H9 (cell line): ENCODE results near the gene CTRL. TPM values are rescaled to one million over a fixed set of nuclear protein-coding genes. Genes with fewer than 3 reads are reported as not detected.

Source experiments
- DNase-seq: peaks from one replicate; pipeline ENCODE4 v3.0.0-alpha.2; 2017
- H2AFZ ChIP-seq: one replicate; pipeline ENCODE4 v1.6.1; 2013; ENCODE audit warnings: mild to moderate bottlenecking, low read length, control low read depth, moderate library complexity
- H2AK5ac ChIP-seq: 2 replicates; pipeline ENCODE4 v1.6.1; 2013; ENCODE audit warnings: low read length, control low read depth, mixed read lengths; ENCODE audit not compliant: insufficient read length
- H2BK120ac ChIP-seq: one replicate; pipeline ENCODE4 v1.6.1; 2013; ENCODE audit warnings: low read depth, mild to moderate bottlenecking, low read length, control low read depth, inconsistent platforms; ENCODE audit not compliant: poor library complexity, severe bottlenecking
- H2BK12ac ChIP-seq: 2 replicates; pipeline ENCODE4 v1.6.1; 2013; ENCODE audit warnings: low read length, control low read depth, mixed read lengths, low read depth; ENCODE audit not compliant: insufficient read length
- H2BK15ac ChIP-seq: 2 replicates; pipeline ENCODE4 v1.6.1; 2013; ENCODE audit warnings: low read depth, low read length, control low read depth
- H2BK20ac ChIP-seq: one replicate; pipeline ENCODE4 v1.6.1; 2013; ENCODE audit warnings: low read depth, mild to moderate bottlenecking, low read length, control low read depth, inconsistent platforms; ENCODE audit not compliant: poor library complexity, severe bottlenecking
- H2BK5ac ChIP-seq: 2 replicates; pipeline ENCODE4 v1.6.1; 2013; ENCODE audit warnings: low read length, control low read depth, mixed read lengths; ENCODE audit not compliant: insufficient read length
- H3K14ac ChIP-seq: 2 replicates; pipeline ENCODE4 v1.6.1; 2013; ENCODE audit warnings: low read length, control low read depth; ENCODE audit not compliant: insufficient read depth
- H3K18ac ChIP-seq: 2 replicates; pipeline ENCODE4 v1.6.1; 2013; ENCODE audit warnings: low read depth, mild to moderate bottlenecking, mixed read lengths, low read length, control low read depth; ENCODE audit not compliant: insufficient read length
- H3K23ac ChIP-seq: 2 replicates; pipeline ENCODE4 v1.6.1; 2013; ENCODE audit warnings: low read length, control low read depth, mixed read lengths, low read depth; ENCODE audit not compliant: insufficient read length
- H3K23me2 ChIP-seq: 2 replicates; pipeline ENCODE4 v1.6.1; 2013; ENCODE audit warnings: low read depth, mild to moderate bottlenecking, mixed read lengths, low read length, control low read depth; ENCODE audit not compliant: insufficient read length, poor library complexity, severe bottlenecking
- H3K27ac ChIP-seq: 2 replicates; pipeline ENCODE4 v1.5.1; 2013; ENCODE audit warnings: low read length, control low read depth, mixed read lengths, low read depth; ENCODE audit not compliant: insufficient read length
- H3K27me3 ChIP-seq: 2 replicates; pipeline ENCODE4 v1.6.1; 2013; ENCODE audit warnings: low read length, control low read depth, inconsistent platforms; ENCODE audit not compliant: insufficient read depth
- H3K4ac ChIP-seq: 2 replicates; pipeline ENCODE4 v1.6.1; 2013; ENCODE audit warnings: low read depth, mild to moderate bottlenecking, control low read depth, inconsistent platforms, low read length, moderate library complexity
- H3K4me1 ChIP-seq: 2 replicates; pipeline ENCODE4 v1.6.1; 2013; ENCODE audit warnings: low read length, control low read depth, inconsistent platforms; ENCODE audit not compliant: insufficient read depth
- H3K4me2 ChIP-seq: 2 replicates; pipeline ENCODE4 v1.6.1; 2013; ENCODE audit warnings: low read length, control low read depth, mixed read lengths; ENCODE audit not compliant: insufficient read length, insufficient read depth
- H3K56ac ChIP-seq: 2 replicates; pipeline ENCODE4 v1.6.1; 2013; ENCODE audit warnings: low read depth, mild to moderate bottlenecking, mixed read lengths, low read length, control low read depth; ENCODE audit not compliant: insufficient read length
- H3K79me1 ChIP-seq: 2 replicates; pipeline ENCODE4 v1.6.1; 2013; ENCODE audit warnings: low read depth, mild to moderate bottlenecking, moderate library complexity, low read length, control low read depth, inconsistent platforms; ENCODE audit not compliant: insufficient read depth, poor library complexity, severe bottlenecking
- H3K79me2 ChIP-seq: 2 replicates; pipeline ENCODE4 v1.6.1; 2013; ENCODE audit warnings: low read length, control low read depth, inconsistent platforms; ENCODE audit not compliant: insufficient read depth
- H3K9ac ChIP-seq: 2 replicates; pipeline ENCODE4 v1.6.1; 2013; ENCODE audit warnings: low read length, control low read depth, mixed read lengths; ENCODE audit not compliant: insufficient read length; ENCODE audit errors: extremely low read depth
- H3K9me3 ChIP-seq: one replicate; pipeline ENCODE4 v1.6.1; 2013; ENCODE audit warnings: low read depth, low read length, inconsistent platforms; ENCODE audit not compliant: control insufficient read depth
- H3T11ph ChIP-seq: one replicate; pipeline ENCODE4 v1.6.1; 2013; ENCODE audit warnings: mild to moderate bottlenecking, low read length, control low read depth, inconsistent platforms
- H4K20me1 ChIP-seq: one replicate; pipeline ENCODE4 v1.6.1; 2013; ENCODE audit not compliant: control insufficient read depth, insufficient read length, insufficient read depth
- H4K5ac ChIP-seq: 2 replicates; pipeline ENCODE4 v1.6.1; 2013; ENCODE audit warnings: low read depth, mild to moderate bottlenecking, mixed read lengths, low read length, control low read depth; ENCODE audit not compliant: insufficient read length
- H4K8ac ChIP-seq: replicated peaks from 2 replicates; pipeline ENCODE4 v1.6.1; 2013; ENCODE audit warnings: low read length, control low read depth, mixed read lengths, low read depth; ENCODE audit not compliant: insufficient read length
- H4K91ac ChIP-seq: 2 replicates; pipeline ENCODE4 v1.6.1; 2013; ENCODE audit warnings: low read depth, mild to moderate bottlenecking, moderate library complexity, mixed read lengths, low read length, control low read depth; ENCODE audit not compliant: insufficient read length
- H3K27ac Mint-ChIP-seq, 3 experiments: 2 replicates in 2 of 3; 3 replicates in 1 of 3; pipeline ENCODE4 v1.8.0; 2020 to 2021; ENCODE audit warnings: mixed read lengths in 3 of 3, mild to moderate bottlenecking in 1 of 3, moderate library complexity in 1 of 3
- H3K27me3 Mint-ChIP-seq: 2 replicates; pipeline ENCODE4 v1.8.0; 2021; ENCODE audit warnings: low read depth, mild to moderate bottlenecking, moderate library complexity, mixed read lengths
- H3K36me3 Mint-ChIP-seq, 3 experiments: 2 replicates in 2 of 3; 3 replicates in 1 of 3; pipeline ENCODE4 v1.8.0; 2020 to 2021; ENCODE audit warnings: low read depth in 3 of 3, mixed read lengths in 3 of 3; ENCODE audit not compliant: insufficient read depth in 1 of 3
- H3K4me1 Mint-ChIP-seq, 2 experiments: 2 replicates each; pipeline ENCODE4 v1.8.0; 2020; ENCODE audit warnings: mixed read lengths in 2 of 2
- H3K4me3 Mint-ChIP-seq, 2 experiments: 2 replicates in 1 of 2; 3 replicates in 1 of 2; pipeline ENCODE4 v1.8.0; 2020 to 2021; ENCODE audit warnings: mild to moderate bottlenecking in 2 of 2, mixed read lengths in 2 of 2, moderate library complexity in 1 of 2
- H3K9me3 Mint-ChIP-seq, 2 experiments: 2 replicates in 1 of 2; 3 replicates in 1 of 2; pipeline ENCODE4 v1.8.0; 2020; ENCODE audit warnings: mild to moderate bottlenecking in 2 of 2, mixed read lengths in 2 of 2, moderate library complexity in 1 of 2
- WGBS: extraction: QIAGEN DNeasy Blood & Tissue Kit; methylation state at CpG from one replicate; pipeline ENCODE4 v1.1.7; 2013; ENCODE audit warnings: missing lambda C conversion rate, low lambda C conversion rate, mixed read lengths; ENCODE audit not compliant: insufficient read length; ENCODE audit errors: extremely low coverage; 5-methylcytosine and 5-hydroxymethylcytosine counted together
- total RNA-seq: library from RNA; stranded (reverse); gene quantifications from 2 replicates; pipeline ENCODE4 v1.2.1, GENCODE V29; 2021
- TF ChIP-seq, protein P1 (sequence below): fragments of 200-600 bp; sonication (generic); conservative IDR thresholded peaks from 3 replicates; pipeline ENCODE4 v1.8.0; 2021; ENCODE audit warnings: antibody characterized with exemption, mild to moderate bottlenecking

Gene CTRL
- total RNA-seq, 1 experiment from 2014 or later, result 2.7 TPM

GRCh38 chr16:67902831-67903230 is 28.8 kb downstream of the CTRL start:
- H3K27ac Mint-ChIP-seq, result no peak overlapping the region; a peak in 1 of 7 replicates
- H3K79me2 ChIP-seq, result no peaks in the 10 kb centered on the region
- H3K4me3 Mint-ChIP-seq, result no peak overlapping the region

More at GRCh38 chr16:67902831-67903230, 28.8 kb downstream of the CTRL start:
- no peak overlapping the region for H3K14ac ChIP-seq
- H3K27me3 Mint-ChIP-seq, result no peaks in the 10 kb centered on the region
- no peak overlapping the region for H2AK5ac ChIP-seq
- H2BK15ac ChIP-seq, result no peak overlapping the region
- H3K4me1 Mint-ChIP-seq, result peaks cover 0 to 3% of the 10 kb centered on the region in 2 experiments; a peak in 1 of 4 replicates
- H3K9me3 Mint-ChIP-seq, result no peaks in the 10 kb centered on the region
- no peaks in the 10 kb centered on the region for H3K9me3 ChIP-seq
- no peak overlapping the region for H4K91ac ChIP-seq
- no peak overlapping the region for H2BK20ac ChIP-seq
- peaks cover 4 to 12% (median 12%) of the 10 kb centered on the region in 3 experiments; a peak in 6 of 7 replicates for H3K36me3 Mint-ChIP-seq
- H4K8ac ChIP-seq, result no peak overlapping the region
- no peak overlapping the region for H3K27ac ChIP-seq
- no peak overlapping the region for H2BK120ac ChIP-seq
- no peaks in the 10 kb centered on the region for H4K20me1 ChIP-seq
- no peak overlapping the region for H3K4me2 ChIP-seq
- H3K18ac ChIP-seq, result no peak overlapping the region
- no peaks in the 10 kb centered on the region for H3K27me3 ChIP-seq
- no peak overlapping the region for H3K4ac ChIP-seq
- no peak overlapping the region for H3K9ac ChIP-seq
- no peak overlapping the region for H3K23ac ChIP-seq
- H3K23me2 ChIP-seq, result no peaks in the 10 kb centered on the region
- no peak overlapping the region for H3K56ac ChIP-seq
- H3K79me1 ChIP-seq, result no peaks in the 10 kb centered on the region
- TF ChIP-seq, protein P1, sequence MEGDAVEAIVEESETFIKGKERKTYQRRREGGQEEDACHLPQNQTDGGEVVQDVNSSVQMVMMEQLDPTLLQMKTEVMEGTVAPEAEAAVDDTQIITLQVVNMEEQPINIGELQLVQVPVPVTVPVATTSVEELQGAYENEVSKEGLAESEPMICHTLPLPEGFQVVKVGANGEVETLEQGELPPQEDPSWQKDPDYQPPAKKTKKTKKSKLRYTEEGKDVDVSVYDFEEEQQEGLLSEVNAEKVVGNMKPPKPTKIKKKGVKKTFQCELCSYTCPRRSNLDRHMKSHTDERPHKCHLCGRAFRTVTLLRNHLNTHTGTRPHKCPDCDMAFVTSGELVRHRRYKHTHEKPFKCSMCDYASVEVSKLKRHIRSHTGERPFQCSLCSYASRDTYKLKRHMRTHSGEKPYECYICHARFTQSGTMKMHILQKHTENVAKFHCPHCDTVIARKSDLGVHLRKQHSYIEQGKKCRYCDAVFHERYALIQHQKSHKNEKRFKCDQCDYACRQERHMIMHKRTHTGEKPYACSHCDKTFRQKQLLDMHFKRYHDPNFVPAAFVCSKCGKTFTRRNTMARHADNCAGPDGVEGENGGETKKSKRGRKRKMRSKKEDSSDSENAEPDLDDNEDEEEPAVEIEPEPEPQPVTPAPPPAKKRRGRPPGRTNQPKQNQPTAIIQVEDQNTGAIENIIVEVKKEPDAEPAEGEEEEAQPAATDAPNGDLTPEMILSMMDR, result no peak
- no peak overlapping the region for H2AFZ ChIP-seq
- no peaks in the 10 kb centered on the region for H3K4me1 ChIP-seq
- no peak overlapping the region for H4K5ac ChIP-seq
- H2BK5ac ChIP-seq, result no peak overlapping the region
- no peak overlapping the region for H3T11ph ChIP-seq
- DNase-seq, result no peak
- WGBS, result no CpG with 5 or more reads among the region's 4 CpGs
- H2BK12ac ChIP-seq, result no peak overlapping the region
